Kidney tubule cell (primary cell): Measurements from ENCODE around the gene KRTAP1-1.
"Not testable (repeated sequence)": the region's sequence is repeated elsewhere in the genome, so short reads cannot be mapped to it uniquely, and the experiment has no call there.

Source experiments
- DNase-seq: peaks from one replicate; pipeline ENCODE4 v3.0.0-alpha.2; 2018; ENCODE audit warnings: low spot score

The KRTAP1-1 gene

DNA sequence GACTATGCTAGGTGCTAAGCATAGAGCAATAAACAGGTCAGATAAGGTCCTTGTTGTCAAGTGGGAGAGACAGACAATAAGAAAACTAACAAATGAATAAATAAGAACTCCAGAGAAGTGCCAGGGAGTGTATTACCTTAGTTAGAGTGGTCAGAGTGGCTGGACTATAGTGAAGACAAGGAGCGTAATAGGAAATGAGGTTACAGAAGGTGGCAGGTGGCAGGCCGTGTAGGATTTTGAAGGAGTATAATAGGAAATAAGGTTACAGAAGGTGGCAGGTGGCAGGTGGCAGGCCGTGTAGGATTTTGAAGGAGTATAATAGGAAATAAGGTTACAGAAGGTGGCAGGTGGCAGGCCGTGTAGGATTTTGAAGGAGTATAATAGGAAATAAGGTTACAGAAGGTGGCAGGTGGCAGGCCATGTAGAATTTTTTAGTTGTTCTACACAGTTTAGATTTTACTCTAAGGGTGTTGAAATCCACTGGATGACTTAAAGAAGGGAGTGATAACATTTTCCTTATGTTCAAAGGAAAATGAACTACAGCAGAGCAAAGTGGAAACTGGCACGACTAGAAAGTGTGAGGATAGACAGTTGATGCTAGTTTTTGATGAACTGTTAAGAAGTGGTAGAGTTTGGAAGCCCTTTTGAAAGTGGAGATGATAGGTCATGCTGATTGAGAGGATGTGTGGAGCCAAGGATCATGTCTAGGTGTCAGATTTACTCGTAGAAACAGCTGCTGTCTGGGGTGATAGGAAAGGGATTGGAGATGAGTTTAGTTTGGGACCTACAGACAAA lies 28.7 kb downstream of the KRTAP1-1 start:
- DNase-seq = no peak

- no peak for DNase-seq
Observed at GRCh38 chr17:41010441-41010840, 30.8 kb downstream of the KRTAP1-1 start.

GRCh38 chr17:41009936-41010335 lies 31.3 kb downstream of the KRTAP1-1 start:
- DNase-seq = no peak

DNA sequence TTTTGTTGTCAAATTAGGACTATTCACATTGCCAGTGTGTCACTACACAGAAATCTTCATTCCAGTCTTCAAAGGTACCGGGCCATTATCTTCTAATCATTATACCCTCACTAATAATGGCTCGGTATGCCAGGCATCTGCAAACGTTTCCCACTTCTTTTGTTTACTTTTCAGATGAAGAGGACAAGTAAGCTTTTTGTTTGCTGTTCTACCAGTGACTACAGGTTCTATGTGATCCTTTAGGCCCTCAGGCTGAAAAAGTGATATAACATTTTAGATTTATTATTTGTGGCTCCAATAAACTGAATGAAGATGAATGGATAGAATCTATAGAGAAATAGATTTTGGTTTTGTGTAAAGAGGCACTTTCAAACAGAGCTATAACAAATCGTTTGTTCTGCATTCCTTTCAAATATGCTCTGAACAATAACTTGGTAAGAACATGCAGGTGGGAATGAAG lies 31.9 kb downstream of the KRTAP1-1 start:
- DNase-seq = peak; percentile 12

DNA sequence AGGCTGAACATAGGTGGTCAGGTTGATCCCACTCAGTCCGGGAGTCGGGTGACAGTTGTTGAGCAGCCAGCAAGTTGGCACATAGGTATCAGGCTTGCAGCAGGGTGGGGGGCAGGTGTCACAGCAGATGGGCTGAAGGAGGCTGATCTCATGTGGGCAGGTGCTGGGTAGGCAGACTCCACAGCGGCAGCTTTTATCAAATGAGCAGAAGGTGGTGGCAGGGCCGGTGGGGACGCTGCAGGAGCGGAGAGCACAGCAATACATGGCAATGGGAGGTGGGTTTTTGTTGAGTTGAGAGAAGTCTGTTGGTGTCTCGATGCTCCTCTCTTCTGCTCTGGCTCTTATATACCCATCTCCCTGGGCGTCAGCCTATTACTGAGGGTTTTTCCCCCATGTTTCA lies 32.4 kb downstream of the KRTAP1-1 start, which contains the start of gene KRTAP3-1:
KRTAP3-1 (minus strand) TSS at position 318 of the 400 bp plus-strand sequence; CDS start at position 264, 54 bp downstream.
- no peak for DNase-seq

- DNase-seq = no peak
Observed at GRCh38 chr17:41004397-41004796, 36.9 kb downstream of the KRTAP1-1 start.

- DNase-seq = no peak
Observed at GRCh38 chr17:41003926-41004325, 37.3 kb downstream of the KRTAP1-1 start.

DNA sequence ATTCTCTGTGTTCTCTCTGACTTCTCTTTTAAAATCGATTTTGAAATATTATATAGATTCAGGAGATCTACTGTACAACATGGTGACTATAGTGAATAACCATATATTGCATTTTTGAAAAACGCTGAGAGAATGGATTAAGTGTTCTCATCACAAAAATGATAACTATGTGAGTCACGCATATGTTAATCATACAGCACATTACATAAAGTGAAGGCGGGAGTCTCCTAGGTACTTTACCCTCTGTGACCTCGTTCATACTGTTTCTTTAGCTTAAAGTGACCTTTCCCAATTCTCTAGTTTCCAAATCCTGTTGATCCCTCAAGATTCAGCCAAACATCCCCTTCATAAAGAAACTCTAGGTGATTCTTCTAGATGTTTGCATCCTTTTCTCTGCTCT lies 38.4 kb downstream of the KRTAP1-1 start:
- no peak for DNase-seq

GRCh38 chr17:41001795-41002194 lies 39.5 kb downstream of the KRTAP1-1 start:
- no peak for DNase-seq

- not testable (repeated sequence) for DNase-seq
Observed at GRCh38 chr17:40999563-40999962, 41.7 kb downstream of the KRTAP1-1 start, which contains the start of gene KRTAP3-2. TSS of gene KRTAP3-2 (minus strand) at chr17:40999906. CDS start at chr17:40999853, 53 bp downstream.

GRCh38 chr17:40997361-40997760 lies 43.9 kb downstream of the KRTAP1-1 start:
- no peak for DNase-seq

DNA sequence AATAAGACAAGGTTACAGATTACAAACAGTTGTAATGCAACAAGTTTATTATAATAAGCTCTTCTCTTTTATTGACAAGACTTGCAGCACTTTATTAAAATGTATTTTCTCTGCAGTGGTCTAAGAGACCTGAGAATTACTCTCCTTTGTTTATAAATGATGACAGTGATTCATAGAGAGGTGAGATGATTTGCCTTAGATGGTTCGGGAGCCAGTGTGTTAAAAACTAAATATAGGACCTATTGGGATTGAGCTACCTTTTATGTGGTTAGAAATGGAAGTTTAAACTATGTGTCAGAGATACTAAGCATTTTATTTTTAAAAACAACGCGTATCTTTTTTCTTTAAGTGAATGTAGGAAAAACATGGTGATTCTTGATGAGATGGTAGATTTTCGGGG lies 44.4 kb downstream of the KRTAP1-1 start:
- DNase-seq = no peak

GRCh38 chr17:40995116-40995515 lies 46.1 kb downstream of the KRTAP1-1 start:
- DNase-seq = no peak

DNA sequence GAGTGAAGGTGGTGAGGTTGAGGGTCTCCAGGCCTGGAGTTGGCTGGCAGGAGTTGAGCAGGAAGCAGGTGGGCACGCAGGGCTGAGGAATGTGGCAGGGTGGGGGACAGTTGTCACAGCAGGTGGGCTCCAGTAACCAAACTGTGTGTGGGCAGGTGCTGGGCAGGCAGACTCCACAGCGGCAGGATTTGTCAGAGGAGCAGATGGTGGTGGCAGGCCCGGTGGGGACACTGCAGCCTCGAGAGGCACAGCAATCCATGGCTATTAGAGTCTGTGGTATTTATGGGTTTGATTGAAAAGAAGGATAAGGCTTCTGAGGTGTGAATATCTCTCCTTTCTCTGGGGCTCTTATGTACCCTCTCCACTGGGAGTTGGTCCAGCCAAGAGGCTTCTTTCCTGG lies 47.4 kb downstream of the KRTAP1-1 start, which contains the start of gene KRTAP3-3:
KRTAP3-3 (minus strand) TSS at position 326 of the 400 bp plus-strand sequence; CDS start at position 259, 67 bp downstream.
- no peak for DNase-seq

- no peak for DNase-seq
Observed at GRCh38 chr17:40993084-40993483, 48.2 kb downstream of the KRTAP1-1 start.

DNA sequence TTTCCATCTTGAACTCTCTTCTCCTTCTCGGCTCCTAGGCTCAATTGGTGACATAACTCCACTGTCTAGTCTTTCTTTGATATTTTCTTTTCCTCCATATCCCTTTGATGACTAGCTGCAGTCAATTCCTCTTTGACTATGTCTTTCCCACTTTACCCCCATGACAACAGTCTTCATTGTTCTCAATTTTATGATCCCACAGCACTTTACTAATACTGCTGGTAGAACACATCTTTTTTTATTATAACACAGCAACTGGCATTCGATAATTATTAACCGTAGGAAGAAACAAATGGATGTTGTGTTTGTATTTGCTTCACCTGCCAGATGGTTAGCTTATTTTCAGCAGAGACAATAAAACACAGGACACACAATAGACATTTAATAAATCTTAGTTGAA lies 48.6 kb downstream of the KRTAP1-1 start:
- no peak for DNase-seq
